Lung microvascular endothelial cell (primary cell): ENCODE measurements around the gene GPHN. TPM values are rescaled to one million over a fixed set of nuclear protein-coding genes. Genes with fewer than 3 reads are reported as not detected.

ENCODE experiments used
- DNase-seq, 2 donors: peaks; one replicate each; pipeline versions ENCODE4 v3.0.0 to v3.0.0-alpha.2; 2010; ENCODE audit warnings: low read depth in 2 of 2
- total RNA-seq: library from RNA; depleted of rRNA; stranded (reverse); fragments of >200 nt; gene quantifications from 2 replicates; pipeline ENCODE4 v1.2.1, GENCODE V29; 2014

GPHN gene
- total RNA-seq, 1 donor from 2014 or later, result 7.1 TPM

DNA sequence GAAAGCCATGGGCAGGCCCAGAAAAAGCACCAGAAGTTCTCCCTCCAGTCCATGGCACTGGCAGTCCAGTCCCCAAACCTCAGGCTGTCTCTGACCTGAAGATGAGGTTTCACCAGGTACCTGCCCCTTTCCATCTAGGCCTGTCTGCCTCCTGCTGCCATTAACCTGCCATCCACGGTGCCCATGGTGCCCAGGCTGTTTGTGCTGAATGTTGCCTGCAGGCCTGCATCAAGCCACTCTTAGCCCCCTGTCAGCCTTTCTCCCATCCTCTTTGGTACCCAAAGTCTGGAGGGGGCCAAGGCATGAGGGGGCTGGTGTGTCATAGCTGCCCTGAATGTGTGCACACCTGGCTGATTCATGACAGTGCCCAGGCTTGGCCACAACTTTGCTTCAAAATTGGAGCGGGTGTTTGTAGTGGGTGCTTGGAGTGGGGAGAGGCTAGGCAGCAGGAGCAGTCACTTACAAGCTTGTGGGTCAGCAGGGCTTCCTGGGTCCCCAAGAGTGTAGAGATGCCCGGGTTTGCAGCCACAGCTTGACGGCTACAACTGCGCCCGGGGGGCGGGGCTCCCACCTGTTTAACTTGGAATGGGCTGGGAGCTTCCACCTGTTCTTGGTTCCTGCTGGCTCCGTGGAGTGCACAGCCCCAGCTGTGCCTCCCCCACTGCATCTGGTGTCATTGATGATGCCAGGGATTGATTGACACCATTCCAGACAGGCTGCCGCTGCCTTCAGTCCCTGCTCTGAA lies 88.5 kb downstream of the GPHN start:
- no peak for DNase-seq

DNA sequence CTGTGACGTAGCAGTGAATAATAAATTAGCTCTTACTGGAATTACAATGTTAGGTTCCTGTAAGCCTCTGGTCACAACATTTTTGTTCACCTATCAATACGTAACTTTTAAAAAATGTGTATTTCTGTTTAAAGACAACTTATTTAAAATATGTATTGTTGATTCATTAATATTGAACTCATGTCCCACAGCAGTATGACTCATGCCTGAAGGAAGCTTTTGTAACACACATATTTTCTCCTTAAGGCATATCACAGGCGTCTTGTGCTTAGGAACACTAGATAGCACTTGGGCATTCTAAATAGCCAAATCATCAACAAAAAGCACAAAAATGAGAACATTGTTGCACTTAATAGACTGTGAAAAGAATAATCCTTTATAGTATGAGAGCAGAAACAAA lies 92.5 kb downstream of the GPHN start:
- peak in 1 of 2 donors; percentile 21 for DNase-seq

DNA sequence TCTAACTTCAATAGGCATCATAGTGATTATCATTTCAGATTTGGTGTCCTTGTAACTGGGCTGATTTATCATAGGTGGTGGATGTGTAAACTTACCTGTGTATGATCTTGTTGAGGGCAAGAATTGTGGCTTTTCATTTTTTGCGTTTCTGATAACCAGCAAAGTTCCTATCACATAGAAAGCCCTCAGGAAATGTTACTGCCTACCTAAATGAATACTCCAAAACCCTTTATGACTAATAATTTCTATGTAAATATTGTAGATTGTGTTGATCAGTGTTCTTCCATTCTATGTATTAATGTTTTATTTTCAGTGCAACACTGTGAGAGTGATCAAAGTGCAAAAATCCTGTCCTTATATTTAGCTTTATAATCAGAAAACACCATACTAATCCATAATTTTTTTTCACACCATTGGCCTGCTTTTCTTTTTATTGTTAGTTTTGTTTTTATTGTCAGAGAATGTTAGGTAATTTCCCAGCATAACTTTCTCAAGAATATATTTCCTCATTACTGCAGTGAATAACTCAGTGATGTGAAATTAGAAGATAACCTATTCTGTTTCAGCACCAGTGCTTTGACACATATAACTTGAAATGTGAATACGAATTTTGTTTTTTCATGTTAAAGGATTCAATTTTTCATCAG lies 94.1 kb downstream of the GPHN start:
- no peak for DNase-seq

DNA sequence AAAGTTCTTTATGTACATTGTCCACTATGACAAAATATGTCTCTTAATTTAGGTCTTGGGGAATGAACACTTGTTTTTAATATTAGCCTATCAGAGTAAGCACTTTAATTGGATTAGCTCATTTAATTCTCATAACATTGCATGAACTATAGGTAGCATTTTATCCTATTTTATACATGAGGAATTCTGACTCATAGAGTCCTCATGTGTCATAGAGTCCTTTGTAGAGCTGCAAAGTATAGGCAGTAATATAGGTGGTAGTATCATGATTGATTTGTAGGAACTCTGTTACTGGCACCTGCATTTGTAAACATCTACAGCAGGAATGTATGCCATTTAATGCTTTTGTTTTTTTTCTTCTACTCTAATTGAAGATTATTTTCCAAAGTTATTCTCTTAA lies 96.0 kb downstream of the GPHN start:
- DNase-seq, result no peak

DNA sequence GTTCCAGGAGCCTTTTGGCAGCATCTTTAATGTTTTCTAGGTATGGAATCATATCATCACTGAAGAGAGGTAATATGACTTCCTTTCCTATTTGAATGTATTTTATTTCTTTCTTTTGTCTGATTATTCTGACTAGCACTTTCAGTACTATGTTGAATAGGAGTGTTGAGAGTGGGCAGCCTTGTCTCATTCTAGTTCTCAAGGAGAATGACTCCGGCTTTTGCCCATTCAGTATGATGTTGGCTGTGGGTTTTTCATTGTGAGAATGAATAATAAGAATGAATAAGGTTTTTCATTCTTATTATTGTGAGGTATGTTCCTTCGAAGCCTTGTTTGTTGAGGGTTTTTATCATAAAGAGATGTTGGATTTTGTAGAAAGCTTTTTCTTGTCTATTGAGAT lies 98.9 kb downstream of the GPHN start:
- no peak for DNase-seq

DNA sequence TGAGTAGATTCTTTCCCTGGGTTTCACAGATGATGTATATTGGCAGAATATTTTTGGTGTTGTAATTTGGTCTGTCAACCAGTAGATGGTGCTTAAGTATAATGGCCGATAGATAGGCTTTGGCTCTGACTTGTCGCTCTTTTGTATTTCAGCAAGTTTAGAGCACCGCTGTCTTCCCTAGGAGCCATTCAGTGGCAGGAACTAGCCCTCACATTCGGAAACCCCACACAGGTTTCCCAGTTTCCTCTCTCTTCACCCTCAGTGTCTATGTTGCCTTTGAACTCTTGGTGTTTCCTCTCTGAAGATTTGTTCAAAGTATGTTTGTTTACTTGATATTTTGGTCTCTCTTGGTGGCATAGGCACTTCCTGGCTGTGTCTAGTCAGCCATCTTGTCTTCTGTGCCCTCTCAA lies 102.2 kb downstream of the GPHN start:
- DNase-seq, result peak in 1 of 2 donors; percentile 31

DNA sequence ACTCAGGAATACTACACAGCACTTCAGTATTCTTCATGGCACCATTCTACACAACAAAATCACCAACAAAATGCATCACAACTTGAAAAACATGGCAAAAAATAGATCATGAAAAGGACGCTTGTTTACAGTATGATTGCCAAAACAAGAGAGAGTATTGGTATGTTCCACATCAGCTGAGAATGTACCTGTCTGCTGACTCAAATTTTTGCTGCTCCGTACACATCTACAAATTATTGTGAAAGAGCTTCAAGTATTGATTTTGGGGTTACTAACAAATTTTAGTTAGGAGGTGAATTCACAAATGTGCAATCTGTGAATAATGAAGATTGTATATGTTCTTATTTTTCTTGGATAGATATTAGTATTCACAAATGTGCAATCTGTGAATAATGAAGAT lies 105.4 kb downstream of the GPHN start:
- no peak for DNase-seq

DNA sequence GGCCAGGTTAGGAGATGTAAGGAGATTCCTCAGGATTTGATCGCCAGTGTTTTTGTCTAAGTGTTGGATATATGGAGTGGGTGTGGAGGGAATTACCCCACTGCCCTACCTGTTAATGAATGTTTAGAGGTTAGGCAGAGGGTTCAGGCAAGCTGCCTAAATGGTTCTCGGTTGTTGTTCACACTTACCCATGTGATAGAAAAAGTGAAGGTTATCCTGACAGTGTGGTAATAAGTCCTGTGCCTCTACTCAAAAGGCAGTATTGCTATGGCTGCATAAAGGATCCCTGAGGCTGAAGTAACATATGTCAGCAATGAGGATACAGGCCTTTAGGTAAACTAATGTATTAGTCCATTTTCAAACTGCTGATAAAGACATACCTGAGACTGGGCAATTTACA lies 112.0 kb downstream of the GPHN start:
- no peak for DNase-seq

DNA sequence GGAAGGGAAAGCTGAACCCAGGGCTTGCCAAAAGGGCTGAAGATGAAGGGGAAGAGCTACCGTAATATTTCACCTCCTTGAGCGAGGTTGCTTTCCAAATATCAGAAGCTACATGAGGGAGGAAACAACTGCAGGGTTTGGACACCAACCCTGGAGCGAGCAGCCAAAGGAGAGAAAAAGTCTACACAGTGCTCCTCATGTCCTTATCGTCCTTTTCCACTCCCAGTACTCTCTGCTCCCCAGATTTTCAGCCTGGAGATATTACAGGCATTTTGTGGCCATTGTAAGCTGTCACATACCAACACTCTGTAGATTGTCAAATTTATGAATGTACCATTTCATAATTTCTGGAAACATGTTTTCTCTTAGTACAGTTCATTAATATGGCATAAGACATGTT lies 115.9 kb downstream of the GPHN start:
- DNase-seq, result no peak

DNA sequence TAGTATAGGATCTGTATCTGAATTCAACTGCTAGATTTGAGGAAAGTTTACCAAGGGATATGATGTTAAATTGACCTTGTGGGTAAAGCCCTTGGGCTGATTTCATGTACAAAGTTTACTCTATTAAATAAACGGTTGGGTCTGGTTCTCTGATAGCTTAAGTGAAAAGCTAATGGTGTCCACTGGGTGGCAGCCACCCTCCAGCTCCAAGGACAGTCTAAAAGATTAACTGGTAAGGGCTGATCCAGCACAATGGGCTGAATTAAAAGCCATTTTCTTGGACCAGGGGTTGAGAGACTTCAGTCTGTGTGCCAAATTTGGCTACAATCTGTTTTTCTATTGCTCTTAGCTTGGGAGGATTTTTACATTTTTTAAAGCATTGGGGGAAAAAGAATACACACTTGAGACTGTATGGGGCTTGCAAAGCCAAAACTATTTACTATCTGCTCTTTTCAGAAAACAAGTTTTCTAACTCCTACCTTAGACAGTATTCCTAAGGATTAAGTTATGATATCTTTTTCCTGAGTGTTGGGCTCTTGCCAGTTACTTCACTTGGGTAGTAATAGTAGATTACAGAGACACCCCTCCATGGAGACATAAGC lies 116.5 kb downstream of the GPHN start:
- peak; percentile 71 to 87 for DNase-seq

DNA sequence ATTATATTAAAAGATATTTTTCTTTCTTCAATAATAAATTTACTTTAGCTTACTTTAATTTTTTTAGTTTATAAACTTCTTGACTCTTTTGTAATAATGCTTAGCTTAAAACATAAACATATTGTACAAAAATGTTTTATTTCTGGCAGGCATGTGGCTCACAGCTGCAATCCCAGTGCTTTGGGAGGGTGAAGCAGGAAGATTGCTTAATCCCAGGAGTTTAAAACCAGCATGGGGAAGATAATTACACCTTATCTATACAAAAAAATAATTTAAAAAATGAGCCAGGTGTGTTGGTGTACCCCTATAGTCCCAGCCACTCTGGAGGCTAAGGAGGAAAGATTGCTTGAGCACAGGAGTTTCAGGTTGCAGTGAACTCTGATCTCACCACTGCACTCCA lies 120.7 kb downstream of the GPHN start:
- DNase-seq, result no peak

DNA sequence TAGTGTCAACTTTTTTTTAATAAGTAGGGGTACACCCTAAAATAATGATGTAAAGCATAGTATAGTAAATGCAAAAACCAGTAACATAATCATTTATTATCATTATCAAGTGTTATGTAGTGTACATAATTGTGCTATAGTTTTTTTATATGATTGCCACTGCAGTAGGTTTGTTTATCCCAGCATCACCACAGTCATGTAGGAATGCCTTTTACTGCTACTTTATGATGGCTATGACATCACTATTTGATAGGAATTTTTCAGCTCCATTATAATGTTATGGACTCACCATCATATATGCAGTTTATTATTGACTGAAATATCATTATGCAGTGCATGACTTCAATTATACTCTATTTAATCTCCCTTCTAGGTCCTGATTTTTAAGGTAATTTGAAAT lies 121.6 kb downstream of the GPHN start:
- no peak for DNase-seq

DNA sequence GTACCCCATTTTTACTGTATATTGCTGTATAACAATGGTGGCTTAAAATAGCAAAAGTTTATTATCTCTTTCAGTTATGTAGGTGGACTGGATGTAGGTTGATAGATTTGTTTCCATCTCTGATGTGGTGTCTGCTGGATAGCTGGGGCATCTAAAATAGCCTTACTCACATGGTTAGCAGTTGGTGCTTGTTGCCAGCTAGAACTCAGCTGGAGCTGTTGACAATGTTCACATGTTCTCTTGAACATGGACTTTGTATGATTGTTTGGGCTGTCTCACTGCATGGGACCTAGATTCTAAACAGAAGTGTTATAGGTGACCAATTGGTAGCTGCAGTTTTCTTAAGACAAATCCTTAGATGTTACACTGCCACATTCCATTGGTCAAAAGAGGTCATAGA lies 126.9 kb downstream of the GPHN start:
- no peak for DNase-seq

DNA sequence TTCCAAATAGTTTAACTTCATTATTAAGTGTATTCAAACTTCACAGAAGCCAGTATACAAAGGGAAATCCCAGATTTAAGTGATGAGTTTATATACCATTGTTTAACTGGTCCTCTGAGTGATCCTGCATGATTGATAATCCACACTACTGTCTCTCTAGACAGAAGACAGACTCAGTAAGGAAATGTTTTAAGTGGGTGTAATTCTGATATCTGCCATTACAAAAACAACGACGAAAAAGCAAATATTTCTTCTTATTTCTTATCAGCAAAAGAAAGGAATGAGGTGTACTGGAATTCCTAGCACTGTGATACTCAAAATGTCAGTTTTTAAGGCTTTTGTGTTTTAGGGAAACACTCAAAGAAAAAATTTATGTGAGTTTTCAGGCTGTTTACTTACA lies 127.5 kb downstream of the GPHN start:
- no peak for DNase-seq

DNA sequence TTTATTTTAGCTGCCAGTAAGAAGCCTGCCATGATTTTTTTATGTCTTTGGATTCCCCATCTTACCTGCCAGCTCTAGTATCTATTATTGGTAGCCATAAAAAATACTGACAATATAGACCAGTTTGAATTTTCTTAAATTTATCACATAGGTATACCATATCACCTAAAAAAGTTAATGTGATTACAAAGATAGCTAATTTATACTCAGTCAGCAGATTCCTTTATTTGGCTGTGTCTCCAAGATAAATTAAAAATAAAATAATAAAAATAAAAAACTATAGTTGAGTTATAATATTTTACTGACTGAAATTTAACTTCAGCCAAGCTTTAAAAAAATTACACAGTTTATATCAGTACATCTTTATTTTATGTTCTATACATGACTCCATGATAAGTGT lies 128.3 kb downstream of the GPHN start:
- no peak for DNase-seq

DNA sequence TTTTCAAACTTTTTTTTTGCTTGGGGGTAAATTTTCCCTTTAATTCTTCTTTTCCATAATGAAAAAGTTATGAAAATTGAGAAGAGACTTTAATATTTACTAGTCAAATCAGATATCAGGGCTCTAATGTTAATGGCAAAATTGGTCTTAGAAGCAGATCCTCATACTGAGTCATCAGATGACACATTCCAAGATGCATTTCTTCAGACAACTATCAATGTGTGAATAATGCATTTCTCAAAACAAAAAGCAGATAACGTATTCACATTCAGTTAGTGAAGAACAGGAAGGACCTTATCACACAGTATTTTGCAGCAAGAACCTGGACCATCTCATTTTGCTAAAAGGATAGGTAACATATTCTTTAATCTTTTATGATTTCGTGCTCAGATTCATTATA lies 130.7 kb downstream of the GPHN start:
- peak in 1 of 2 donors; percentile 40 for DNase-seq

DNA sequence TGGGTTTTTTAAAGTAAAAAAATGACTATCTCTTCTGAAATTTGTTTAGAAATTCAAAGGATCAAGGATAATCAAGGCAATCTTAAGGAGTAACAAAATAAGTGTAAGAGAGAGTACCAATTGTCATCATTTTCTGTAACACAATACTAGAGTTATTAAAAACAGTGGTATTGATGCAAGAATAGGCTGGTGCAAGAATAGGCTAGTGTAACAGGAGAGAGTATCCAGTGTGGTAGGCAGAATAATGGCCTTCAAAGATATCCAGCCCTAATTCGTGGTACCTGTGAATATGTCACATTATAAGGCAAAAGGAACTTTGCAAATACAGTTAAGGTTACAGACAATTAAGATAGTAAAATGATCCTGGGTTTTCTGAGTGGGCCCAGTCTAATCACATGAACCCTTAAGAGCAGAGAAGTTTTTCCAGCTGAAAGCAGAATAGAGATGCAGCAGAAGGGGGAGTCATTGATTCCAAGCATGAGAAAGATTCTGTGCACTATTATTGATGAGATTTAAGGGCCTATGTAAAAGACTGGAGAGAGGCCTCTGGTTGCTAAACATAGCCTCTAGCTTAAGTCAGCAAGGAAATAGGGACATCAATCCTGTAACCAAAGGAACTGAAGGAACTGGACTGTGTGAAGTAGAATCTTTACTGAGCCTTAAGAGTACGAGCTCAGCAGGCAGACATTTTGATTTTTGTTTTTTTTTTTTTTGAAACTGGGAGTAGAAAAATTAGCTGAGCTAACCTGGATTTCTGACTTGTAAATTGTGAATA lies 134.1 kb downstream of the GPHN start:
- no peak for DNase-seq

DNA sequence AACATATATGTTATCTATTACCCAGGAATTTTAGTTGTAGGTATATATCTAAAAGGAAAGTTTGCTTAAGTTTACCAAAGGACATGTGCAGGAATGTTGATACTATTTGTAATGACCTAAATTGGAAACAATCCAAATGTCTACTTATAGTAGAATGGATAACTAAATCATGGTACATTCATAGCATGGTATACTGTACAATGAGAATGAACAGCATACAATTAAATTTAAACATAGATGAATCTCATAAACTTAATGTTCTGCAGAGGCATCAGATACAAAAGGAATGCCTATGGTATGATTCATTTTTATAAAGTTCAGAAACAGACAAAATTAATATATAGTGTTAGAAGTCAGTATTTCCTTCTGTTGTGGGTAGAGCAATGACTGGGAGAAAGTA lies 135.4 kb downstream of the GPHN start:
- DNase-seq, result peak in 1 of 2 donors; percentile 23

DNA sequence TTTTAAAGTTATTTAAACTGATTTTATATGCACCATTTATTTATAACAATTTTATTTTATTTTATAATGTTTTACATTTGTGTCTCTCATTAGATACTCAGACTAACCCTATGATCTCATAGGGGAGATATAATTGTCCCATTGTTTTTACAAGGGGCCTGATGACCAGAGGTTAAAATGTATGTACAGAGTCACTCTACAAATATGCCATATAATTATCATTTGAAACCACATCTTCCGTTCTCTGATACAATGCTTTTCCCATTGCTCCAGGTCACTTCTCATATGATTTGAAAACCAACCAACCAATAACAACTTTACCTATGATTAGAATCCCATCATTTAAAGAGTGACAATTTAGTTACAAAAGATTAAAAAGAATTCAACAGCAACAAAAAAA lies 137.8 kb downstream of the GPHN start:
- DNase-seq, result peak; percentile 61 to 62

DNA sequence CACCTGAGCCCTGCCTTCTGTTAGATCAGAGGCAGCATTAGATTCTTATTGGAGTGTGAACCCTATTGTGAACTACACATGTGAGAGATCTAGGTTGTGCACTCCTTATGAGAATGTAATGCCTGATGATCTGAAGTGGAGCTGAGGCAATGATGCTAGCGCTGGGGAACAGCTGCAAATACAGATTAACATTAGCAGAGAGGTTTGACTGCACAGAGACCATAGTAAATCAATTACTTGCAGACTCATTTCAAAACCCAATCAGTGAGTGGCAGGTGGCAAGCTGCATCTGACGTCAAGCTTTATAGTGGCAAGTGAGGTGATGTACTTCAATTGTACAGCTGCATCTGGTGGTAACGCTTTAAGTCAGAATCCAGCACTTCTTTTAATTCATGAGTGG lies 141.6 kb downstream of the GPHN start:
- no peak for DNase-seq

DNA sequence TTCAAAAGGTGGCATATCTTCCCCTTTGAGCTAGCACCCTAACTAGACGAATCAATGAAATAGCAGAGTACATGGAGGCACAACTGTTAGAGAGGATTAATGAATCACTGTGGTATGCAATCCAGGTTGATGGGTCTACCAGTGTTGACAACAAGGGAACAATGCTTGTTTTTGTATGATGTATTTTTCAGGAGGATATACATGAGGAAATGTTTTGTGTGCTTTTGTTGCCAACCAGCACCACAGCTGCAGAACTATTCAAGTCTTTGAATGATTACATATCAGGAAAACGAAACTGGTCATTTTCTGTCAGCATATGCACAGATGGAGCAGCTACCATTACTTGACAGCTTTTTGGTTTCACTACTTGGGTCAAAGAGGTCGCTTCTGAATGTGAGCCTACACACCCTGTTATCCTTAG lies 142.6 kb downstream of the GPHN start:
- DNase-seq, result peak; percentile 72 to 78

DNA sequence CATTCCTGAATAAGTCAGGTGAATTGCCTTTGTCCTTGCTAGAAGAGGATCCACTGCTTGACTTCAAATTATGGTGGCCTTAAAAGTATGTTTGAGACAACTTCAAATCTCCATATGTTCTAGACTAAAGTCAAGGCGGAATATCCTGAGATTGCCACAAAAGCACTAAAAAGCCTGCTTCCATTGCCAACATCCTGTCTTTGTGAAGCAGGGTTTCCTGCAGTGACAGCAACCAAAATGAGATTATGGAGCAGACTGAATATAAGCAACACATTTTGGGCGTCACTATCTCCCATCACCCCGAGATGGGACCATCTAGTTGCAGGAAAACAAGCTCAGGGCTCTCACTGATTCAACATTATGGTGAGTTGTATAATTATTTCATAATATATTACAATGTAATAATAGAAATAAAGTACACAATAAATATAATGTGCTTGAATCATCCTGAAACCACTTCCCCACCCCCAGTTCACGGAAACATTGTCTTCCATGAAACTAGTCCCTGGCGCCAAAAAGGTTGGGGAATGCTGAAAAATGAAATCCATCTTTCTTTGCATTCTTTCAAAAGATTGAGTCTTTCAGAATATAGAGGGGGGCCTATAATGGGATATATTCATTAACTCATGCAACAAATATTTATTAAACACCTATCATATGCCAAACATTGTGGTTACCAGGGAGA lies 143.7 kb downstream of the GPHN start:
- DNase-seq, result peak; percentile 20 to 63
